DMS114 treated with DMSO at 0.1 percent for 48 hours (cell line): ENCODE data around the gene RAN.
"Not testable (repeated sequence)": the region's sequence is repeated elsewhere in the genome, so short reads cannot be mapped to it uniquely, and the experiment has no call there.

Source experiments
- DNase-seq: peaks from one replicate; lab custom pipeline; 2025; ENCODE audit not compliant: unreplicated experiment; lab: John Stamatoyannopoulos, UW

The RAN gene

GRCh38 chr12:130871286-130872178 lies at the start of gene RAN:
Gene RAN, plus strand, starts transcription at chr12:130872066. Its CDS starts 528 bp downstream, at chr12:130872594.
- DNase-seq, result peak; percentile 84

- no peak for DNase-seq
Measured at GRCh38 chr12:130825771-130826150, 46.1 kb upstream of the RAN start.

- no peak for DNase-seq
Measured at GRCh38 chr12:130826151-130826801, 45.6 kb upstream of the RAN start.

- DNase-seq, result no peak
Measured at GRCh38 chr12:130827432-130827831, 44.4 kb upstream of the RAN start.

GRCh38 chr12:130828895-130829294 lies 43.0 kb upstream of the RAN start:
- no peak for DNase-seq

GRCh38 chr12:130829391-130830245 lies 42.2 kb upstream of the RAN start:
- DNase-seq, result no peak

GRCh38 chr12:130830246-130830551 lies 41.7 kb upstream of the RAN start:
- DNase-seq, result no peak

- no peak for DNase-seq
Measured at GRCh38 chr12:130831246-130831645, 40.6 kb upstream of the RAN start.

- no peak for DNase-seq
Measured at GRCh38 chr12:130831876-130832405, 39.9 kb upstream of the RAN start.

GRCh38 chr12:130832561-130833209 lies 39.2 kb upstream of the RAN start:
- no peak for DNase-seq

- DNase-seq, result no peak
Measured at GRCh38 chr12:130835011-130835410, 36.9 kb upstream of the RAN start.

- DNase-seq, result no peak
Measured at GRCh38 chr12:130835436-130835835, 36.4 kb upstream of the RAN start.

GRCh38 chr12:130838284-130838950 lies 33.4 kb upstream of the RAN start:
- DNase-seq, result no peak

GRCh38 chr12:130838951-130839769 lies 32.7 kb upstream of the RAN start, which contains the start of gene STX2:
Gene STX2, minus strand, starts transcription at chr12:130839250. Its CDS starts 151 bp downstream, at chr12:130839099.
- peak; percentile 87 for DNase-seq

GRCh38 chr12:130839770-130840404 lies 32.0 kb upstream of the RAN start:
- no peak for DNase-seq

GRCh38 chr12:130846369-130846768 lies 25.5 kb upstream of the RAN start:
- no peak for DNase-seq

- no peak for DNase-seq
Measured at GRCh38 chr12:130847112-130847511, 24.8 kb upstream of the RAN start.

GRCh38 chr12:130848105-130848504 lies 23.8 kb upstream of the RAN start:
- not testable (repeated sequence) for DNase-seq

- not testable (repeated sequence) for DNase-seq
Measured at GRCh38 chr12:130848785-130849305, 23.0 kb upstream of the RAN start.
